Testis (tissue), 2 donors: ENCODE measurements around the gene NDUFS3.

Experiments used
- POLR2A ChIP-seq: fragments of 450-650 bp; IDR thresholded peaks from one replicate; pipeline ENCODE4 v1.6.1; 2017; ENCODE audit warnings: antibody characterized with exemption, mild to moderate bottlenecking, moderate library complexity
- TF ChIP-seq, protein P1 (sequence below), 3 experiments: fragments of 450-650 bp in 2 of 3; fragments of 200-600 bp in 1 of 3; sonication (generic) in 1 of 3; IDR thresholded peaks; one replicate each; pipeline ENCODE4 v1.5.1; 2016 to 2019; ENCODE audit warnings: antibody characterized with exemption in 3 of 3, mild to moderate bottlenecking in 2 of 3, moderate library complexity in 1 of 3

- TF ChIP-seq, protein P1, sequence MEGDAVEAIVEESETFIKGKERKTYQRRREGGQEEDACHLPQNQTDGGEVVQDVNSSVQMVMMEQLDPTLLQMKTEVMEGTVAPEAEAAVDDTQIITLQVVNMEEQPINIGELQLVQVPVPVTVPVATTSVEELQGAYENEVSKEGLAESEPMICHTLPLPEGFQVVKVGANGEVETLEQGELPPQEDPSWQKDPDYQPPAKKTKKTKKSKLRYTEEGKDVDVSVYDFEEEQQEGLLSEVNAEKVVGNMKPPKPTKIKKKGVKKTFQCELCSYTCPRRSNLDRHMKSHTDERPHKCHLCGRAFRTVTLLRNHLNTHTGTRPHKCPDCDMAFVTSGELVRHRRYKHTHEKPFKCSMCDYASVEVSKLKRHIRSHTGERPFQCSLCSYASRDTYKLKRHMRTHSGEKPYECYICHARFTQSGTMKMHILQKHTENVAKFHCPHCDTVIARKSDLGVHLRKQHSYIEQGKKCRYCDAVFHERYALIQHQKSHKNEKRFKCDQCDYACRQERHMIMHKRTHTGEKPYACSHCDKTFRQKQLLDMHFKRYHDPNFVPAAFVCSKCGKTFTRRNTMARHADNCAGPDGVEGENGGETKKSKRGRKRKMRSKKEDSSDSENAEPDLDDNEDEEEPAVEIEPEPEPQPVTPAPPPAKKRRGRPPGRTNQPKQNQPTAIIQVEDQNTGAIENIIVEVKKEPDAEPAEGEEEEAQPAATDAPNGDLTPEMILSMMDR (IDR thresholded peaks at IDR 0.05), result no peak
- TF ChIP-seq POLR2A, result no peak
Measured at GRCh38 chr11:47593492-47593933, 14.6 kb downstream of the NDUFS3 start.
